SK-N-MC (cell line): ENCODE data around the gene CD2AP.

ENCODE experiments used
- EZH2 ChIP-seq: fragments of 200-600 bp; sonication (generic); IDR thresholded peaks from one replicate; pipeline ENCODE4 v1.6.1; 2017; ENCODE audit warnings: antibody characterized with exemption
- FOXP2 ChIP-seq: optimal IDR thresholded peaks from 2 replicates; pipeline ENCODE3; 2011; ENCODE audit warnings: mild to moderate bottlenecking, moderate library complexity; ENCODE audit not compliant: insufficient read depth; ENCODE audit errors: extremely low read length, control extremely low read depth
- POLR2AphosphoS5 ChIP-seq: IDR thresholded peaks from 2 replicates; pipeline ENCODE4 v1.6.1; 2012; ENCODE audit warnings: mild to moderate bottlenecking, low read depth, low read length, borderline replicate concordance

DNA sequence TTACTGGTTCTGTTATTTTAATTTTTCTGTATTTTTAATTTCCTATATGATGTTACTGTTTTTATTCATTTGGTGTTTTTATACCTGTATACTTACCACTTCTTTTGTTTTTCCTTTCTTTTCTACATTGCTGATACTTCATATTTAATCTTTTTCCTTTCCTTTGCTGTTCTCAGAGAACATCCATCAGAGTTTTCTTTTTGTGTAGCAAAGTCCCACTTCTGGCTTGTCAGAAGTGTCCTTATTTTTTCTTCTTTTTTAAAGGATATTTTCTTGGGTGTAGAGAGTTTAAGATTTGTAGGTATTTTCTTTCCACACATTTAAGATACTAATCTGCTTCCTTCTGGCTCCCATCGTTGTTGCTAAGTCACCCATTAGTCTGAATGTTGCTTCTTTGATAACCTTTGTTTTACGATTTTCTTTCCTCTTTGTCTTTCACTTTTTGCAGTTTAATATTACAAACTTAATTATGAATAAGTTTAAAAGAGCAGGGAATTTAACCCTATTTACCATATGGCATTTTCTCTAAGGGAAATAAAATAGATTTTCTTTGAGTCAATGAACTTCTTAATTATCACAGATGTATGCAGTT lies 18.5 kb downstream of the CD2AP start:
- no peak for TF ChIP-seq POLR2AphosphoS5
- TF ChIP-seq EZH2, result no peak
- no peak for TF ChIP-seq FOXP2
